GM12878 (cell line): ENCODE results near the gene AIRE. TPM values are rescaled to one million over a fixed set of nuclear protein-coding genes. Genes with fewer than 3 reads are reported as not detected.

Source experiments
- ATAC-seq: fragments of 200-7000 bp; cut with Tn5 transposase; 3 replicates; pipeline ENCODE4 v1.9.1; 2020; ENCODE audit warnings: mild to moderate bottlenecking, moderate library complexity
- BruUV-seq: library from RNA; stranded (reverse); fragments of 400-500 nt; replicated peaks from 2 replicates; lab custom pipeline; 2021; lab: Mats Ljungman, UMichigan
- CTCF ChIA-PET: fragments of 300-600 bp; sonication (Branson Sonifier 250); formaldehyde crosslinking; extraction: SDS; loops from one replicate; lab custom pipeline; 2021; ENCODE audit warnings: inconsistent platforms; lab: Yijun Ruan, JAX
- POLR2A ChIA-PET: fragments of 350-600 bp; formaldehyde crosslinking; extraction: SDS; loops from one replicate; lab custom pipeline; 2021; ENCODE audit warnings: inconsistent platforms; lab: Charles Lee
- RAD21 ChIA-PET: fragments of 300-600 bp; sonication (Branson Sonifier 250); formaldehyde crosslinking; loops from one replicate; lab custom pipeline; 2023; ENCODE audit warnings: antibody characterized with exemption; ENCODE audit not compliant: unreplicated experiment; lab: Charles Lee
- SMC1A ChIA-PET: fragments of 300-600 bp; sonication (Branson Sonifier 250); formaldehyde crosslinking; loops from one replicate; lab custom pipeline; 2023; ENCODE audit not compliant: unreplicated experiment, uncharacterized antibody; lab: Charles Lee
- DNase-seq: peaks from one replicate; pipeline ENCODE4 v3.0.0-alpha.2; 2011; ENCODE audit warnings: low read depth, low spot score
- FAIRE-seq: peaks from 3 replicates; lab custom pipeline; 2011; peaks lifted over from hg19 to GRCh38; lab: Jason Lieb, UNC
- H2AFZ ChIP-seq: 2 replicates; pipeline ENCODE4 v1.6.0; 2011; ENCODE audit warnings: low read depth, low read length, control low read depth; ENCODE audit not compliant: control insufficient read depth
- H3K27ac ChIP-seq: 2 replicates; pipeline ENCODE4 v1.5.1; 2011; ENCODE audit warnings: control low read depth; ENCODE audit not compliant: control insufficient read depth, insufficient read depth
- H3K27me3 ChIP-seq, 2 experiments: replicated peaks in 1 of 2; 2 replicates each; pipeline versions ENCODE4 v1.6.0 to v1.6.1; 2011; ENCODE audit warnings: low read length in 1 of 2; ENCODE audit not compliant: control insufficient read depth in 2 of 2, insufficient read depth in 2 of 2
- H3K36me3 ChIP-seq, 2 experiments: 2 replicates each; pipeline ENCODE4 v1.5.1; 2011; ENCODE audit warnings: low read length in 1 of 2; ENCODE audit not compliant: control insufficient read depth in 2 of 2, insufficient read depth in 2 of 2
- H3K4me1 ChIP-seq: 2 replicates; pipeline ENCODE4 v1.6.1; 2011; ENCODE audit warnings: mild to moderate bottlenecking, low read length, moderate library complexity, mixed read lengths; ENCODE audit not compliant: control insufficient read depth, insufficient read depth
- H3K4me2 ChIP-seq: 2 replicates; pipeline ENCODE4 v1.6.0; 2011; ENCODE audit warnings: control low read depth; ENCODE audit not compliant: control insufficient read depth, insufficient read depth
- H3K4me3 ChIP-seq: fragments of 200-600 bp; sonication (generic); 2 replicates; pipeline ENCODE4 v1.5.1; 2016
- H3K79me2 ChIP-seq: 2 replicates; pipeline ENCODE4 v1.6.0; 2011; ENCODE audit warnings: low read length; ENCODE audit not compliant: control insufficient read depth, insufficient read depth
- H3K9ac ChIP-seq: 2 replicates; pipeline ENCODE4 v1.8.0; 2011; ENCODE audit warnings: low read length, control low read depth, mixed read lengths; ENCODE audit not compliant: control insufficient read depth, insufficient read depth
- H3K9me3 ChIP-seq: replicated peaks from 3 replicates; pipeline ENCODE4 v1.5.1; 2011; ENCODE audit warnings: mild to moderate bottlenecking, low read length; ENCODE audit not compliant: control insufficient read depth, insufficient read depth
- H4K20me1 ChIP-seq: 2 replicates; pipeline ENCODE4 v1.6.0; 2011; ENCODE audit not compliant: control insufficient read depth, insufficient read depth
- CBFB ChIP-seq: IDR thresholded peaks from 2 replicates; pipeline ENCODE4 v1.6.1; 2016; ENCODE audit warnings: antibody characterized with exemption, low read depth
- CHD2 ChIP-seq: IDR thresholded peaks from 2 replicates; pipeline ENCODE4 v1.6.1; 2011; ENCODE audit warnings: low read depth, low read length, improper control_type of control experiment, borderline replicate concordance
- FOS ChIP-seq: IDR thresholded peaks from 3 replicates; pipeline ENCODE4 v1.6.1; 2011; ENCODE audit warnings: borderline replicate concordance; ENCODE audit not compliant: insufficient read length; ENCODE audit errors: extremely low read depth
- HDAC2 ChIP-seq: fragments of 200-600 bp; sonication (generic); IDR thresholded peaks from 2 replicates; pipeline ENCODE4 v1.6.1; 2017
- NKRF ChIP-seq: fragments of 450-650 bp; conservative IDR thresholded peaks from 2 replicates; pipeline ENCODE4 v1.6.1; 2017; ENCODE audit warnings: mild to moderate bottlenecking, moderate library complexity
- PAX8 ChIP-seq: fragments of 450-650 bp; IDR thresholded peaks from 2 replicates; pipeline ENCODE4 v1.6.1; 2017; ENCODE audit warnings: mild to moderate bottlenecking, moderate library complexity
- POLR2A ChIP-seq: IDR thresholded peaks from 2 replicates; pipeline ENCODE4 v1.6.1; 2011; ENCODE audit warnings: low read depth, mild to moderate bottlenecking, low read length
- RCOR1 ChIP-seq: conservative IDR thresholded peaks from 2 replicates; pipeline ENCODE4 v1.6.1; 2012; ENCODE audit warnings: low read depth, low read length, improper control_type of control experiment
- TCF3 ChIP-seq: IDR thresholded peaks from 2 replicates; pipeline ENCODE4 v1.6.1; 2012; ENCODE audit warnings: low read depth, mild to moderate bottlenecking, low read length, borderline replicate concordance; ENCODE audit not compliant: insufficient read depth
- USF1 ChIP-seq: IDR thresholded peaks from 2 replicates; pipeline ENCODE4 v1.6.1; 2011; ENCODE audit warnings: borderline replicate concordance, low read depth, mild to moderate bottlenecking, moderate library complexity, mixed read lengths, low read length; ENCODE audit not compliant: insufficient read depth; ENCODE audit errors: extremely low read length
- ZBED1 ChIP-seq: IDR thresholded peaks from 2 replicates; pipeline ENCODE4 v1.6.1; 2016; ENCODE audit warnings: borderline replicate concordance
- ZZZ3 ChIP-seq: IDR thresholded peaks from 2 replicates; pipeline ENCODE4 v1.6.1; 2011; ENCODE audit warnings: low read depth; ENCODE audit not compliant: control insufficient read depth, insufficient read length
- WGBS: methylation state at CpG from one replicate; pipeline ENCODE4 v1.1.6; 2016; ENCODE audit warnings: low lambda C conversion rate; ENCODE audit not compliant: insufficient replicate concordance, insufficient coverage; ENCODE audit errors: missing lambda C conversion rate; 5-methylcytosine and 5-hydroxymethylcytosine counted together
- in situ Hi-C: fragments of 300-500 bp; cut with MboI; formaldehyde crosslinking; loops from 9 replicates; pipeline ENCODE4 v1.14.3; 2018; ENCODE audit warnings: mixed read lengths
- intact Hi-C: fragments of 100-400 bp; cut with micrococcal nuclease; formaldehyde crosslinking; loops from one replicate; pipeline ENCODE4 v1.14.2; 2022; ENCODE audit not compliant: unreplicated experiment
- polyA plus RNA-seq, 11 experiments: library from polyadenylated mRNA; depleted of rRNA in 4 of 11; unstranded in 6 of 11; stranded (reverse) in 5 of 11; fragments of >200 nt; fragmentation: Nextera tagmentation in 4 of 11; fragmentation: Illumina TruSeq in 1 of 11; extraction: Ambion mirVana in 4 of 11; extraction: Trizol in 1 of 11; gene quantifications; 1 replicate in 1 of 11; 2 replicates in 10 of 11; pipeline versions ENCODE4 v1.2.1 to v1.2.3, GENCODE V29; 2011 to 2016; ENCODE audit warnings: inconsistent platforms in 2 of 11, missing spikeins in 2 of 11, low read depth in 1 of 11
- total RNA-seq, 4 experiments: library from RNA; depleted of rRNA in 3 of 4; stranded (reverse); fragments of >200 nt in 3 of 4; fragmentation: Illumina TruSeq in 1 of 4; extraction: Trizol in 1 of 4; gene quantifications; 2 replicates each; pipeline versions ENCODE4 v1.2.1 to v1.2.3, GENCODE V29; 2013 to 2021

The AIRE gene
- total and polyA plus RNA-seq, 10 of the 15 experiments (the other 5 are each of a cell fraction or from before 2014, with no cell fraction given), result 0.05 to 0.10 TPM; not detected in 8

- FAIRE-seq (no peak), DNase-seq (no peak), ATAC-seq (no peak)
- H4K20me1 ChIP-seq, result no peaks in the 10 kb centered on the region
- H3K4me1 ChIP-seq, result no peaks in the 10 kb centered on the region
- TF ChIP-seq TCF3, result peak; percentile 29; the same call in 1 of the 2 replicates
- no peak for TF ChIP-seq CBFB
- TF ChIP-seq POLR2A, result peak; percentile 58; the same call in 1 of the 2 replicates
- ChIA-PET RAD21 (no interaction called here), SMC1A (interaction anchor here (0.5 to 1.0 kb wide), 2 partner anchors 13 to 40 kb away, joined by 3 to 6 read pairs; no protein-coding TSS in a partner anchor), POLR2A (no interaction called here), CTCF (no interaction called here)
- H3K79me2 ChIP-seq, result no peaks in the 10 kb centered on the region
- H3K4me2 ChIP-seq, result no peak overlapping the region
- H3K4me3 ChIP-seq, result no peak overlapping the region
- H3K9ac ChIP-seq, result no peak overlapping the region
- H3K27ac ChIP-seq, result no peak overlapping the region
- in situ Hi-C loops, result no loop called here
- H2AFZ ChIP-seq, result no peak overlapping the region
- intact Hi-C loops, result no loop called here
- H3K36me3 ChIP-seq, result peaks cover 18 to 51% of the 10 kb centered on the region in 2 experiments; a peak in 3 of 4 replicates
- H3K9me3 ChIP-seq, result no peaks in the 10 kb centered on the region
- no peaks in the 10 kb centered on the region for H3K27me3 ChIP-seq
- no TSS peak for BruUV-seq
- 99% methylated on average over 27 of the region's 27 CpGs for WGBS
Observed at GRCh38 chr21:44316277-44316900, 30.7 kb downstream of the AIRE start.

DNA sequence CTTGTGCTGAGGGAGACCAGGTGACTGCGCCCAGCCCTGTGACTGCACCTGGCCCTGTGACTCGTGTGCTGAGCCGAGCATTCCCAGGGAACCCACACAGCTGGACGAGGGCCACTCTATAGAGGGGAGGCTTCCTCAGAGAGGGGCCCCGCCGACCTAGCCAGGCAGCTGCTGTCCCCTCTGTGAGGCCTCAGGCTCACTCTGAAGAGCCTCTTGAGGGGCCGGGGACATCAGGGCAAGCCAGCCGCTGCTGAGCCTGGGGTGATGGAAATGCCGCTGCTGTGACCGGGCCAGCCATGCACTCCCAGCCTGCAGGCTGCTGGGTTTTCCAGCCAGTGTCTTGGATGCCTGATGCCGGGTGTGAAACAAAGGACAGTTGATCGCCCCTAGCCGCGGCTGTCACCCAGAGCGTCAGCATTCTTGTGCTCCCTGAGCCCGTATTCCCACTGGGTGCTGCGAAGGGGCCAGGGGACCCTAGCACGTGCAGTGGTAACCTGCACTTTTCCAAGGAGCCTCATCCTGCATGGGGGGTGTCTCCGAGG, 31.6 kb downstream of the AIRE start:
- POLR2A ChIA-PET, result no interaction called here

More for the DNA sequence above, 31.6 kb downstream of the AIRE start:
- in situ Hi-C loops (no loop called here), intact Hi-C loops (no loop called here)
- H3K4me3 ChIP-seq, result no peak overlapping the region
- FAIRE-seq (no peak), ATAC-seq (no peak), DNase-seq (no peak)
- TF ChIP-seq USF1 (no peak), CHD2 (no peak), ZBED1 (no peak), PAX8 (no peak), ZZZ3 (no peak), NKRF (no peak), FOS (no peak), RCOR1 (no peak), TCF3 (no peak), HDAC2 (no peak)
- WGBS, result 95% methylated on average over 19 of the region's 19 CpGs
- H3K27me3 ChIP-seq, result no peaks in the 10 kb centered on the region
- no peaks in the 10 kb centered on the region for H3K4me1 ChIP-seq
- no peaks in the 10 kb centered on the region for H3K79me2 ChIP-seq
- BruUV-seq, result no TSS peak
- no peak overlapping the region for H3K9ac ChIP-seq
- no peak overlapping the region for H3K27ac ChIP-seq
- H2AFZ ChIP-seq, result no peak overlapping the region
- ChIA-PET CTCF (no interaction called here), SMC1A (interaction anchor here (0.5 kb wide), 1 partner anchor 41 kb away, joined by 6 read pairs; no protein-coding TSS in a partner anchor), RAD21 (no interaction called here)
- H3K4me2 ChIP-seq, result no peak overlapping the region
- peaks cover 18 to 48% of the 10 kb centered on the region in 2 experiments; a peak in 3 of 4 replicates for H3K36me3 ChIP-seq
- no peaks in the 10 kb centered on the region for H4K20me1 ChIP-seq
- no peaks in the 10 kb centered on the region for H3K9me3 ChIP-seq
